Astrocyte of the cerebellum (primary cell): ENCODE measurements around the gene C1orf174.

Source experiments
- DNase-seq: peaks from one replicate; pipeline ENCODE4 v3.0.0-alpha.2; 2011; ENCODE audit warnings: low read depth
- H3K4me3 ChIP-seq: 2 replicates; pipeline ENCODE4 v1.5.1; 2011; ENCODE audit warnings: mild to moderate bottlenecking, low read depth, low read length, moderate library complexity
- in situ Hi-C: cut with HindIII; loops from 2 replicates; pipeline ENCODE4 v1.10.0; 2017; ENCODE audit warnings: low sequenced_read_pairs
- TF ChIP-seq, protein P1 (sequence below): IDR thresholded peaks from 2 replicates; pipeline ENCODE4 v1.5.1; 2012; ENCODE audit warnings: low read length, low read depth, moderate library complexity, mild to moderate bottlenecking; ENCODE audit errors: missing control alignments

Gene C1orf174

DNA sequence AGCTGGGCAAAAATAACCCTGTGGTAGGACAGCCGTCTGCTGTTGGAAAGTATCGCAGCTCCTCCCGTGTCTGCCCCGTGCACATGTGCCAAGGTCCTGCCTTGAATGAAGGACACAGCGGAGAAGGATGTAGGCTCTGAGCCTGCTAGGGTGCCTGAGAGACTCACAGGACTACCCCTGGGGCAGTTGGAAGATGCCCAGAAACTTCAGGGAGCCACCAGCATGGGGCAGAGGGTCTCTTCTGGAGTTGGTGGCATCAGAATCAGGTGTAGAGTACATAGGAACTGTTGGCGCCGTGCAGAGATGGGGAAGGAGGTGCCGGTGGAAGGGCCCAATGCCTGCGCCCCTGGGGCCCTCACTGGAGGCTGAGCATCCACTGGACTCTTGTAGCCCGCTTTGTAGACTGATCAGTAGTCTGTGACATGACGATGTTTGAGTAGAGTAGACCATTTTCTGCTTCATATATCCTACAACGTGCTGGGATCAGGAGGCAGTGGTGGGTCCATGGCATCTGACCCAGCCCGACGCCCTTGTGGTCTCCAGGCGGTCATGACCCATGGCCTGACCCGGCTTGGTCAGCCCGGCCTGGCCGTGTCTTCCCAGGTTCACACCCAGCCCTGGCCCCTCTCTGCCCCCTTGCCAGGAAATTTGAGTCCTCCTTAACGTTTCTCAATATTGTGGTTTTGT, 5.3 kb upstream of the C1orf174 start:
- DNase-seq: no peak
- in situ Hi-C loops: no loop called here

GRCh38 chr1:3904843-3905185, 4.7 kb upstream of the C1orf174 start:
- in situ Hi-C loops: no loop called here
- H3K4me3 ChIP-seq: no peak overlapping the region
- DNase-seq: no peak
- TF ChIP-seq, protein P1, sequence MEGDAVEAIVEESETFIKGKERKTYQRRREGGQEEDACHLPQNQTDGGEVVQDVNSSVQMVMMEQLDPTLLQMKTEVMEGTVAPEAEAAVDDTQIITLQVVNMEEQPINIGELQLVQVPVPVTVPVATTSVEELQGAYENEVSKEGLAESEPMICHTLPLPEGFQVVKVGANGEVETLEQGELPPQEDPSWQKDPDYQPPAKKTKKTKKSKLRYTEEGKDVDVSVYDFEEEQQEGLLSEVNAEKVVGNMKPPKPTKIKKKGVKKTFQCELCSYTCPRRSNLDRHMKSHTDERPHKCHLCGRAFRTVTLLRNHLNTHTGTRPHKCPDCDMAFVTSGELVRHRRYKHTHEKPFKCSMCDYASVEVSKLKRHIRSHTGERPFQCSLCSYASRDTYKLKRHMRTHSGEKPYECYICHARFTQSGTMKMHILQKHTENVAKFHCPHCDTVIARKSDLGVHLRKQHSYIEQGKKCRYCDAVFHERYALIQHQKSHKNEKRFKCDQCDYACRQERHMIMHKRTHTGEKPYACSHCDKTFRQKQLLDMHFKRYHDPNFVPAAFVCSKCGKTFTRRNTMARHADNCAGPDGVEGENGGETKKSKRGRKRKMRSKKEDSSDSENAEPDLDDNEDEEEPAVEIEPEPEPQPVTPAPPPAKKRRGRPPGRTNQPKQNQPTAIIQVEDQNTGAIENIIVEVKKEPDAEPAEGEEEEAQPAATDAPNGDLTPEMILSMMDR: no peak

More for the DNA sequence above, 5.3 kb upstream of the C1orf174 start:
- no peak overlapping the region for H3K4me3 ChIP-seq
- TF ChIP-seq, protein P1: no peak

- in situ Hi-C loops: no loop called here
- no peak overlapping the region for H3K4me3 ChIP-seq
- TF ChIP-seq, protein P1: no peak
- no peak for DNase-seq
Observed at GRCh38 chr1:3904006-3904842, 4.2 kb upstream of the C1orf174 start.

DNA sequence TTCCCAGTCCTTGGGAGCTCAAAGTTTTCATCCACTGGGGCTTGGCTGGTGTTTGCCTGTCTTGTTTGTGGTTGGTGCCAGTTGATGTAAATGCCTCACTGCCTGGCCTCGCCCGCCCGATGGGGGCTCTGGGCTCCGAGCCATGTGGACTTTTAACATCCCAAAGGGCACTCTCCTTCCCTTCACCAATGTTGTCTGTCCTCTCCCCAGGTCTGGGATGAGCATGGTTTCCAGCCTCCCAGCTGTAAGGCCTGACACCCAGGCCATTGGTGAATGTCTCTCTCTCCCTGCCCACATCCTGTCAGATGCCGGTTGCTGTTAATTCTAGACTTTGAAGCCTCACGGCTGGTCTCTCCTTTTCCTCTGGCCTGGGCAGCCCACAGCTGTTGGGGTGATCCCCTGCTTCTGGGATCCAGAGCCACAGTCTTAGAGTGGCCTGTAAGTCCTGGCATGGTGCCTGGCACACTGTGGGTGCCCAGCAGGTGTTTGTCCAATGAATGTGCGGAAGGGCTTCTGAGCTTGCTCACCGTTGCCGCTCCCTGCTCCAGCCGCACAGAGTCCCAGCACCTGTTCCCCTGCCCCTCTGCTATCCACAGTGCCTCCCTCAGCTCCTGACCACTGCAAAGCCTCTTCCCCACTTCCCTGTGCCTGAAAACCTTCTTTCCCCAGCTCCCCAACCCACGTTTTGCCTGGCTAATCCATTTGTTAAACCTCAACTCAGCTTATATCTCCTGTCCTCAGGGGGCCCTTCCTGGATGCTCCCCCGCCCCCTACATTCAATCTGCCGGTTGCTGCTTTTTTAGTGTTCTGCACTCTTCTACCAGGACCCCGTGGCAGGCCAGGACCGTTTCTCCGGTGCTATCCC, 3.3 kb upstream of the C1orf174 start:
- in situ Hi-C loops: no loop called here
- DNase-seq: no peak
- TF ChIP-seq, protein P1: no peak
- H3K4me3 ChIP-seq: no peak overlapping the region

DNA sequence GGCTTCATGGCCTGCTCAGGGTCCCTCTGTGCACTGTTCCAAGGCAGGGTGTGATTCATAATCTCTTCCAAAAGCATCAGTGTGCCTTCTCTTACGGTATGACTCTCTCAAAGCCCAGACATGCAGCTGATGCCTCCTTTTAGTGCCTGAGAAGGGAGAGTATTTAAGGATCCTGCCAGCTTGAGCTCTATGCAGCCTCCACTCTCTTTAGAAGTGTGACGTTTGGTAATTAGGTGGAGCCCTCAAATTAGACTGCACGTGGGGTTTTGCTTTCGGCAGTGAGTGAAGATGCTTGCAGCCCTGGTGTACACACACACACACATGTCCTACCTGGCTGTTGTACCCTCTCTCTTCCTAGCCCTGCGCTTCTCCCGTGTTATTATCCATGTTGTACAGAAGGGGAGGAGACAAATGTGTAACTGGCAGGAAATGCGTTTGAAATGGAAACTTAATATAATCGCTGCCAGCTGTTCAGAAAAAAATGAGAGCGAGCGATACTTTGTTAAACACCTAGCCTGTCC, 2.6 kb upstream of the C1orf174 start:
- DNase-seq: no peak
- H3K4me3 ChIP-seq: no peak overlapping the region
- TF ChIP-seq, protein P1: no peak
- in situ Hi-C loops: no loop called here

DNA sequence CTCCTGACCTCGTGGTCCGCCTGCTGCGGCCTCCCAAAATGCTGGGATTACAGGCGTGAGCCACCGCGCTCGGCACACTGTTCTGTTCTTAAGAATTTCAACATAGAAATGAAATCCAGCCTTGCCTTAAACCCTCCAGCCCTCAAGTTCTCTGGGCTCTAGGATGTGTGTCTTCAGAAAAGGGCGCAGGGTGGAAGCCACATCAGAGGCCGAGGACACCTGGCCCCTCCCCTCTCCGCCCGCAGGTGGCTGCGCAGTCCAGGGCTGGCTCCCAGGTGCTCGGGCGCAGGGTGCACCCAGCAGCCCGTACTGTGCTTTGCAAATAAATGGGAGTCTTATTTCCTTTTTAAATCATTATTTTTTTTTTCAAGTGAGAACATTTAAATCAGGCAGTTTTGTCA, 2.0 kb upstream of the C1orf174 start:
- DNase-seq: no peak
- in situ Hi-C loops: no loop called here
- no peak overlapping the region for H3K4me3 ChIP-seq
- TF ChIP-seq, protein P1: no peak
